Anterior cingulate cortex (tissue), 58 donors: Measurements from ENCODE around the gene MT4.

Experiments
- DNase-seq, 58 donors: peaks; one replicate each; lab custom pipeline; 2025; lab: John Stamatoyannopoulos, UW

Gene MT4

GRCh38 chr16:56564793-56565477, at the start of gene MT4:
Gene MT4, plus strand, starts transcription at chr16:56565073. Its CDS starts 56 bp downstream, at chr16:56565129.
- no peak for DNase-seq

DNA sequence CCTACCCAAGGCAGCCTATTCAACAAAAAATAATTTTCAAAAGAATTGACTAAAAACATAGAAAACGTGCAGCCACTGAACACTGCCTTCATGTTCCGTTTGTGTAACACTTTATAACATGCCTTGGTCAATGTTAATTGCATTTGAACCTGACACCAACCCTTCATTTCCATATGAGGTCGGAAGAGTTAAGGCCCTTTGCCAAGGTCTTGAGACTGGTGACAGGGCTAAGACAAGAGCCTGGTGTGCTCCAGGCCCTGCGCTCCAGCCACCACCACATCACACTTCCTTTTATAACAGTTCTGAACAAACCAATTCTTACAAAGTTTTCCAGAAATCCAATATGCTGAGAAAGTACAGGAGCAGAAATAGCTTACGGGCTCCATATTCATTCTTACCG, 49.2 kb upstream of the MT4 start:
- DNase-seq = peak in 2 of 58 donors; percentile 41 to 61

DNA sequence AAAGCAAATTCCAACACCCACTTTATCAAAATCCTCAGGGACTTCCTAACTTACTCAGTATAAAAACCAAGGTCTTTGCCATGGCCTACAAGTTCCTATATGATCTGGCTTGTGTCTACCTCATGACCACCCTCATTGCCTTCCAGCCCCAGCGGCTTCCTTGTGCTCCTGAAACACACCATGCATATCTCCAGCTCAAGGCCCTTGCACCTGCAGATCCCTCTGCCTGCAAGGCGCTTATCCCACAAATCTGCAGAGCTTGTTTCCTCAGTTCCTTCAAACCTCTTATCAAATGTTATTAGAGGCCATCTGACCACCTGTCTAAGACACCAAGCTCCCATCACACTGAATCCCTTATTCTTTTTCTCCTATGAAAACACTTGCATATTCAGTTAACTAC, 47.7 kb upstream of the MT4 start:
- DNase-seq = peak in 1 of 58 donors; percentile 11

GRCh38 chr16:56518425-56518824, 46.4 kb upstream of the MT4 start:
- peak in 1 of 58 donors; percentile 14 for DNase-seq

- peak in 57 of 58 donors; percentile 60 to 95 (median 87) for DNase-seq
These were observed 45.2 kb upstream of the MT4 start, which contains the start of gene BBS2 for GRCh38 chr16:56519459-56520250. Gene BBS2, minus strand, starts transcription at chr16:56520024. Its CDS starts 162 bp downstream, at chr16:56519862.

DNA sequence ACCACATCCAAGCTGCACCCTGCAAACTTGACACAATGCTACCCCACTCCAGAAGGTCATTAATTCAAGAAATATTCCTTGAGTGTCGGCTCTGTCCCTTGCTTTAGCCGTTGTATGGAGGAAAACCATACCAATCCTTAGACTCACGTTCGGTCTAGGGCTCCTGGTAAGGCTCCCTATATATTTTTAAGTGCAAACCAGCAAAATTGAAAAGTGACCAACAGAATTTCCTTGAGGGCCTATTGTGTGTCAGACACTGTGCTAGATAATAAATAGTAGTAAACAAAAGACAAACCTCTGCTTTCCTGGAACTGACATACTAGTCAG, 44.7 kb upstream of the MT4 start:
- no peak for DNase-seq

DNA sequence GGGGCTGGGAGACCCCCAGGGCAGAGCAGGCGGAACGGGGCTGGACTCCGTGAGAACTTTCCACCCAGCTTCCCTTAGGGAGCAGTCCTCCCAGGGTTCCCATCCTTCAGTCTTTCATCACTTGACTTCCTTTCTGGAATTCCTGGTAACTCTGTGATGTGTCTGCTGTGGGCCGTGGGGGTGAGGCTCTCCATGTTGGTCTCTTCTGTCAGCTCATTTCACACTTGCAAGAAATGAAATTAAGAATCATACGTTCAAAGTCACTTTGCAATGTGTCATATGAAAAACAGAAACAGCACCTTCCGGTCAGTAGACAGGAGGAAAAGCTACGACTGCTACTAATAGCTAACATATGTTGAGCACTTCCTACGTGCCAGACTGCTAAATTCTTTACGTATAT, 39.6 kb upstream of the MT4 start:
- no peak for DNase-seq

DNA sequence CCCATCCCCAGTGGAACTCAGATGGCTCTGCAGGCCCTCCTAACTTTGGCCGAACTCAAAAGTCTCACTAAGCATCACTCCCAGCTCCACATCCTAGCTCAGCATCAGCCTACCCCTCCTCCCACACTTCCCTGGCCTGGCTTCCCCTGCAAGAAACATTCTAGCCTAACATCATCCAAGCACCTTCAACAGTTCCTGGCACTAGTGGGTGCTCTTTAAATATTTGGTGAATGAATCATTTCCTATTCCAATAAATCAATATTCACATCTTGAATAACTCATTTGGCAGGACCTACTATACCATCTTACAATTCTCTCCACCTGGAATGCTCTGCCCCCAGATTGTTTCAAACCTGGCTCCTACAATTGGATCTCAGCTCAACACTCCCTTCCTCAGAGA, 34.0 kb upstream of the MT4 start:
- DNase-seq = no peak

DNA sequence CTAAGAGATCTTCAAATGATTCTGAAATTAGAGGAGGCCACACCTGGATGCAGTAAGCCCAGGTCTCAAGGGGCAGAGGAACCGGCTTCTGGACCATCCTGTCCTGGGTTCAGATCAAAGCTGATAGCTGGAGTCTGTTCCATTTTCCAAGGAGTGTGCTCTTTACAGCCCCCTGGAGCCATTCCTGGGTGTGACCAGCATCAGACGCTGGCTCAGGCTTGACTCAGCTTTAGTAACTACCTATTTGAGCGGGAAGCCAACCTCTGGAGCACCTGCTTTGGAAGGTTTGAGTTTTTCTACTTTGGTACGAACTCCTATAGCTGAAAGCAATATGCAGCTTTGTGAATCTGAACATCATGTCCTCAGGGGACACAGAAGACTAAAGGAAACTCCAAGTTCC, 32.2 kb upstream of the MT4 start:
- DNase-seq = no peak

- no peak for DNase-seq
These were observed 30.0 kb upstream of the MT4 start for GRCh38 chr16:56534847-56535383.

DNA sequence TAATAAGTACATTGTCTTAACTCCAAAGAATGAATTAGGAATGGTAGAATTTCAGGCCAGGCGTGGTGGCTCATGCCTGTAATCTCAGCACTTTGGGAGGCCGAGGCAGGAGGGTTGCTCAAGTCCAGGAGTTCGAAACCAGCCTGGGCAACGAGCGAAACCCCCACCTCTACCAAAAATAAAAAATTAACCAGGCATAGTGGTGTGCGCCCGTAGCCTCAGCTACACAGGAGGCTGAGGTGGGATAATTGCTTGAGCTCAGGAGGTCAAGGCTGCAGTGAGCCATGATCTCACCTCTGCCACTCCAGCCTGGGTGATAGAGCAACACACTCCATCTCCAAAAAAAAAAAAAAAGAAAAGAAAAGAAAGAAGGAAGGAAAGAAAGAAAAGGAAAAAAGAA, 26.5 kb upstream of the MT4 start:
- DNase-seq = no peak

DNA sequence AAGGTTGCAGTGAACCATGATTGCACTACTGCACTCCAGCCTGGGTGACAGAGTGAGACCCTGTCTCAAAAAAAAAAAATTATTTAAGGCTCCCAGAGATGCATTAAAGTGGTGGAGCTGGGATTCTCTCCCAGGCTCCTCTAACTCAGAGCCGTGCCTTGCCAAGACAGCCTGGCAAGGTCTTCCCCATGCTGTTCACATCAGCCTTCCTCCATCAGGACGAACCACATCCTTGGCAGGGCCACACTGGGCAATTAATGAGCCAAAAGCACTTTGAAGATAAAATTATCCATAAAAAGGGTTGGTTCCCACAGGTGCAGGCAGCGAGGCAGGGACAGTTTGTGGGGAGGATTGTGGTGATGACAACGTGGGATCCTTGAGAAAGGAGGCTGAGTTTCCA, 25.2 kb upstream of the MT4 start:
- DNase-seq = peak in 1 of 58 donors; percentile 25

DNA sequence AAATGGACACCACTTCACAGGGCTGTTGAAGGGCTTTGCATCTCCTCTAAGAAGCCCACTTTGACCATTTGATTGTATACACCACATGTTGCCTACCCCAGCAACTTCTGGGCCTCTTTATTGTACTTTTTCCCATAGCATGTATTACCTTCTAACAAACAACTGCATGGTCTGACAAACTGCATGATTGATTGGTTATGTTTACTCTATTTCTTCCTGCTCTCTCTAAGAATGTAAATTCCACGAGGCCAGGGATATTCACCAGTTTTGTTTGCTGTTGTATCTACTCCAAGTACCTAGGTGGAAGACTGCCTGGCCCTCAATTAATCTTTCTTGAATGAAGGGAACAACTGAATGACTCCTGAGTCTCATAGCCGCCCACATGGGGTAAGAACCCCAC, 22.8 kb upstream of the MT4 start:
- no peak for DNase-seq

GRCh38 chr16:56547120-56547948, 17.5 kb upstream of the MT4 start:
- peak in 53 of 58 donors; percentile 10 to 95 (median 72) for DNase-seq

DNA sequence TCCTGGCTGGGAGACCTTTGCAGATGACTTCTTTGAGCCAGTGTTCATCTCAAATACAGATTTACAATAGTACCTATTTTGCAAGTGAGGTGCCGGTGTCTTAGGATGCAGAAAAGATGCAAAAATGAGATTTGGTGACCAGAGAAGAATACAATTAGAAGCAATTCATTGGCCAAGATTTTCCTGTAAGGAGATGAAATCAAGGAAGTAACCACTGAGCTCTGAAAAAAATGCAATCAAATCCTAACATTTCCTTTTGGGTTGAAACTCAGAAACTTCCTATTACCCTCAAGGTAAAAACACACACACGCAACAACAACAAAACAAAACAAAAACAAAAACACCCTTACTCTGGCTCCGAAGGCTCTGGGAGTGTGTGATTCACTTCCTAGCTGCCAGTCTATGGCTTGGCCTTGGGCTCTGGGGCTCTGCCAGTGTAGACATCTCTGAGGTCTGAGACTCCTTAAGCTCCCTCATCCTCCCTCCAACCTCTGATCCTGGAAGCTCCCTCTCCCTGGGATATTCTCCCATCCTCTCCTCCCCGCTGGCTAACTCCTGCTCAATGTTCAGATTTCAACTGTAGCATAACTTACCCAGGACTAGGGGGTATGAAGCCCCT, 16.8 kb upstream of the MT4 start:
- DNase-seq = peak in 4 of 58 donors; percentile 10 to 55 (median 26)

GRCh38 chr16:56549161-56549560, 15.7 kb upstream of the MT4 start:
- DNase-seq = peak in 11 of 58 donors; percentile 4 to 48 (median 10)

- peak in 1 of 58 donors; percentile 12 for DNase-seq
These were observed 15.0 kb upstream of the MT4 start for GRCh38 chr16:56549744-56550385.

DNA sequence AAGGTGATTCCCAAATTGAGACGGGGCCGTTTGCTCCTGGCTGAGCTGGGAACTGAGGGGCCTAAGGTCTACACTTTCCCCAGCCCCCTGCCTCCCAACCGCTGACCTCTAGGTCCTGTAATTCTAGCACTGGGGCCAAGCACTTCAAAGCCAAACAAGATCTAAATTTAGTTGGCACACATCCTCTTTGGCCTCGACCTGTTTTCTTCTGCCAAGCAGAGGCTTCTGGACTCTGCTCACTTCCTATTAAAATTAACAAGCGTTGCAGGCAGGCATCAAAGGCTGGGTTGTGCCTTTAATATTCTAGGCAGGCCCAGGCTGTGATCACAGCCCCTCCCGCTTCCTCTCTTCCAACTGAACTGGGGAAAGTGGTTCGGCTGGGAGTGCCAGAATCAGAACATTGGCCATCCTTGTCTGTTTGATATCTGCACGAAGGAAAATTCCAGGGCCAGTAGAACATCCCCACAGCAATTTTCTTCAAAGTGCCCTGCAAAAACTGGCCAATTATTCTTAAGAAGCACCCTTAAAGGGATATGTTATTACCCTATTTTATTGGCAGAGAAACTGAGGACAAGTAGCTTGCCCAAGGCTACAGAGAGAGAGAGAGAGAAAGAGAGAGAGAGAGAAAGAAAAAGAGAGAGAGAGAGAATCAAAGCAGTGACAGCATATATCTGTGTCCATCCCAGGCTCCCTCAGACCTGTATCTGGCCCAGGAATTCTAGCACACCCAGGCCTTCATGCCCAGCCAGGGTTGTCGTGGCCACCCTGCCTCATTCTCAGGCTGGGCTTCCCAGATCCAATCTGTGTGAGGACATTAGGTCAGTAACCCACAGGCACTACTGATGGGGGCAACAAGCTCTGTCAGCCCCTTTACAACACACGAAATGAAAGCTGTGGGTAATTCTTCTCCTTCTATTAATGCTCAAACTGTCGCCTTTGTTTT, 12.8 kb upstream of the MT4 start:
- peak in 54 of 58 donors; percentile 14 to 93 (median 68) for DNase-seq

- no peak for DNase-seq
These were observed 10.4 kb upstream of the MT4 start for GRCh38 chr16:56554441-56554840.
